GM19023 (cell line): Measurements from ENCODE around the gene FBXO10.
A peak's percentile ranks its signal among the peaks of the same experiment; 100 is the strongest.

Source experiments
- ATAC-seq: cut with Tn5 transposase; IDR thresholded peaks from one replicate; pipeline ENCODE4 v1.9.1; 2021; ENCODE audit warnings: mild to moderate bottlenecking, moderate library complexity; ENCODE audit not compliant: unreplicated experiment

Gene FBXO10

DNA sequence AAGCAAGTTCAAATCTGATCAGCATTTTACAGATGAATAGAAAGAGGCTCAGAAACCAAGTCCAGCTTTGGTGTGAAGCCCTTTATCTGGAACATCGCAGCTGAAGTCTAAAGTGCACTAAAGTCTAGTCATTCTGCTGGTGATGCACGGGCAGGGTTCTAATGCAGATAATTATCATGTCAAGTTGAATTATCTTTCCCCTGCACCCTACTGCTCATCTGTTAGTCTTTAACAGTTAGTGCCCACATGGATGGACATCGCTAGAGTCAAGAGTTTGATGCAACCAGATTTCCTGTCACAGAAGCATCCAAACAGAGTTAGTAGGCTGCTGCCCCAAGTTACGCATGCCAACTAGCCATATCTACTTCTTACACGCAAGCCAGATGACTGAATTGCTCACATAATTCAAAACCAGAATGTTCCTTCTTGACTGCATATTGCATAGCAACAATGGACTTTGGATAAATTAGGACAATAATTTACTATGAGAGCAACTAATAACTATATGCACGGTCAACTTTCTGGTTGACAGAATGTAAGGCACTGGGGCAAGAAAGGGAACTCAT lies 17.8 kb upstream of the FBXO10 start:
- ATAC-seq: no peak

GRCh38 chr9:37592108-37592951 lies 16.1 kb upstream of the FBXO10 start, which contains the start of gene TOMM5:
Gene TOMM5 (minus strand): TSS chr9:37592597. CDS start chr9:37592532, 65 bp downstream.
- ATAC-seq: peak; percentile 88

- no peak for ATAC-seq
Measured at GRCh38 chr9:37587521-37587920, 11.3 kb upstream of the FBXO10 start.

DNA sequence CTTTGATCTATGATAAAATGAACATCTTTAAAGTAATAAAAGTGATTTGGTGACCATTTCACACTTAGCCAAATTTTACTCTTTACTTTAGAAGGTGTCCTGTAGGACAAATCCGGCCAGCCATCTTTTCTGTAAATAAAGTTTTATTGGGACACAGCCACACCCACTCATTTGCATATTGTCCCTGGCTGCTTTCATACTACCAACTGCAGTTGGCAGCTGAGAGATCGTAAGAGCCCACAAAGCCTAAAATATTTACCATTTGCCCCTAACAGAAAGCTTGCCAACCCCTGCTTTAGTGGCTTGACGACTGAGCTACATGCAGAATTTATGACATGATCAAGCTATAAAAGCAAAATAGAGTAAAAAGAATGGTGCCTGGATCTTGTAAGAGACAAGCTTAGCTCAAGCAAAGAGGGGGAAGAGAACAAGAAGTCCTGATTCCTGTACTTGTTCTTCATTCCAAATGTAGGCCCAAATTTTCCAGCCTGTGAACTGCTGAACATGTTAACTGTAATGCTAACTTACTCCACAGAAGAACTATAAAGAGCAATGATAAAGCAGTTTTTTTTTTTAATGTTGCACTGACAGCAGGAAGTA lies 7.4 kb upstream of the FBXO10 start:
- no peak for ATAC-seq

DNA sequence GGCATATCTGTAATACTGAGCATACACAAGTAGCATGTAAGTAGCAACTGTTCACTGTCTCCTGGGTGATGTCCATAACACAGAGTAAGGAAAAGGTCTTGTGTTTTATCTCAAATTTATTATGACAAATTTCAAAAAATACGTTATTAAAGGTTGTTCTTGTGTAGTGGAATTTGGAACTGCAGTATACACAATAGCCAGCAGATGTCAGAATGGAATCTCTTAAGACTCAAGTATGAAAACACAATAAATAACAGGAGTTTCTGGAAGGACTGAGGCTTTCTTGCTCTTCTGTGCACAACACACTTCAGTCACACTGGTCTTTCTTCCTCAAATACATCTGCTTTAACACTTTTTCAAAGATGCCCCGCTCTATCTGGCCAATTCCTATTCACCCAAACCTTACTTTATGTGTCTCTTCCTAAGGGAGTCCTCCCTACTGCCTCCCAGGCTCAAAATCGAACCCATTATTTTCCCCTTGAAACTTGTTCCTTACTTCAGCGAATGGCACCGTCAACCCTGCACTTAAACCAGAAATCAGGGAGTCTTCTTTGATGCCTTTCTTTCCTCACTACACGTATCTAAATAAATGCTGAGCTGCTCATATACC lies 6.5 kb upstream of the FBXO10 start:
- ATAC-seq: no peak

DNA sequence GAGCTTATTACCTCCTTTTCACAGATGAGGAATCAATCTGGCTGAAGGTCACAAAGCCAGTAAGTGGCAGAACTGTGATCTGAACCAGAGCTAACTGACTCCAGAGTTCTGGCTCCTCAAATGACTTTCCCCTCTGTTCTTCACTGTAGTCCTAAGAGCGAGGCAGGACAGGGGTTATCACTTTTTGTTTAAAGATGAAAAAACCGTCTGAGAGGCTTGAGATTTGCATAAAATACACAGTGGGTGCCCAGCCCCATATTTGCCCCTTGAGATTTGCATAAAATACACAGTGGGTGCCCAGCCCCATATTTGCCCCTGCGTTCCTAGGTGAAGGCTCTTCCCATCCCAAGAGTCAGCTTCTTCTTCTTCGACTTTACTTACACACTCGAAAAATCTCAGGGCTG lies 667 bp downstream of the FBXO10 start:
- ATAC-seq: peak; percentile 66

- no peak for ATAC-seq
Measured at GRCh38 chr9:37575001-37575400, 1.2 kb downstream of the FBXO10 start.

DNA sequence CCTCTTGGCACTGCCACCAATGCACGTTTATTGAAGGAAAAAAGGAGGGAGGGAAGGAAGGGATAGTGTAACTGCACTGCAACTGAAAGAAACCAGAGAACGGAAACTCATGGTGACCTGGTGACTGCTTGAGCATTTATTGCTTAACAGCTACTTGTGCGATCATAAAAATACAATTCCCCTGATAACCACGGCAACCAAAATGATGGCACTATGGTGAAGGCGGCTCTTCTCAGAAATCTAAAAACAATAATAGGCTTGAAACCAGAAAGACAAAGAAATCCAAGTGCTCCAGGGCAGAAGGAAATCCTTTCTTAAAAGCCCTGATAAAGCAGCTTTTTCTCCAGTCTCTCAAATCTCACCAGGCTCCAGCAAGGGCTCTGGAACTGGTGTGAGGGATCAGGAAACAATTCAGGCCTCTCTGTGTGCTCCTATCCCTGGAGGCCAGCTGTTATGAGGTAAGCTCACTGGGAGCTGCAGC lies 1.9 kb downstream of the FBXO10 start:
- ATAC-seq: no peak

DNA sequence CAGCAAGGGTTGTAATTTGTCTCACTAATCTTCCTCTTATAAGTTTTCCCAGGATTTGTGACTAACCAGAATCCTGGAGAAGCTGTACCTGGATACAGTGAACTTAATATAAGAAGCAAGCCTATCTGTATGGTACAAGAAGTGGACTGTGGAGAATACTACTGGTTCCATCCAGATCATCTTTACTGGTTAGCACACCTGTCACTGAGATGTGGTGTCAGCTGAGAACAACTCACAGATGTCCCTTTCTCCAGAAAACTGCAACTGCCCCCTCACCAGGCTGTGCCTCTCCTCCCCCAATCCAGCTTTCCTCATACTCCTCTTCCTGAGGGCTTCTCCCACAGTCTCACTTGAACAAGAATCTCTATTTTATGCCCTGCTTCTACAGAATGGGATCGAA lies 4.9 kb downstream of the FBXO10 start:
- ATAC-seq: no peak

GRCh38 chr9:37566716-37567115 lies 9.5 kb downstream of the FBXO10 start:
- ATAC-seq: no peak

GRCh38 chr9:37565661-37566618 lies 10.2 kb downstream of the FBXO10 start:
- peak; percentile 65 for ATAC-seq

- no peak for ATAC-seq
Measured at GRCh38 chr9:37564916-37565315, 11.3 kb downstream of the FBXO10 start.

DNA sequence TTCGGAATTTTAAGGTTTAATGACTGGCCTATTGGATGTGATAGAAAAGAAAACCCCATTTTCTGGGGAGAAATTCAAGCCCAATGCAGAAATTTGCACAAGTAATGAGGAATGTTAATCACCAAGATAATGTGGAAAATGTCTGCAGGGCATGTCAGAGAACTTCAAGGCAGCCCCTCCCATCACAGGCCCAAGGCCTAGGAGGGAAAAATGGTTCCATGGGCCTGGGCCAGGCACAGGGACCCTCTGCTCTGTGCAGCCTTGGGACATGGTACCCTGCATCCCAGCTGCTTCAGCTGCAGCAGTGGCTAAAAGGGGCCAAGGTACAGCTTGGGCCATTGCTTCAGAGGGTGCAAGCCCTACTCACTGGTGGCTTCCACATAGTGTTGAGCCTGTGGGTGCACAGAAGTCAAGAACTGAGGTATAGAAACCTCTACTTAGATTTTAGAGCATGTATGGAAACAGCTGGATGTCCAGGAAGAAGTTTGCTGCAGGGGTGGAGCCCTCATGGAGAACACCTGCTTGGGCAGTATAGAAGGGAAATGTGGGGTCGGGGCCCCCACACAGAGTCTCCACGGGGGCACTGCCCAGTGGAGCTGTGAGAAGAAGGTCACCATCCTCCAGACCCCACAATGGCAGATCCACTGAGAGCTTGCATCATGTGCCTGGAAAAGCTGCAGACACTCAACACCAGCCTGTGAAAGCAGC lies 12.2 kb downstream of the FBXO10 start:
- no peak for ATAC-seq

GRCh38 chr9:37562826-37563225 lies 13.4 kb downstream of the FBXO10 start:
- no peak for ATAC-seq

DNA sequence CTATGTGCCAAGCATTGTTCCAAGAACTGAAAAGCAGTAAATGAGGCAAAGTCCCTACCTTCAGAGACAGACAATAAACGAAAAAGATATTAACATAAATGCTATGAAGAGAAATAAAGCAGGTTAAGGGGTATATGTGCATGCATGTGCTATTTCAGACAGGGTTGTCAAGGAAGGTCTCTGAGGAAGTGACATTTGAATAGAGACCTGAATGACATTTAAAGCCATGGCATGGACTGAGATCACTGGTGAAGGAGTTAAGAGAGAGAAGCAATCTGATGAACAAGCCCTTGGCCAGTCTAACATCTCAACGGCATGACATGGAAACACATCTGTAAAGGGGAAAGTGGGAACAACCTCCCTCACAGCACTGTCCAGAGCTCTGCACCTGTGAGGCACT lies 14.5 kb downstream of the FBXO10 start:
- no peak for ATAC-seq

- no peak for ATAC-seq
Measured at GRCh38 chr9:37559855-37560592, 16.2 kb downstream of the FBXO10 start.

DNA sequence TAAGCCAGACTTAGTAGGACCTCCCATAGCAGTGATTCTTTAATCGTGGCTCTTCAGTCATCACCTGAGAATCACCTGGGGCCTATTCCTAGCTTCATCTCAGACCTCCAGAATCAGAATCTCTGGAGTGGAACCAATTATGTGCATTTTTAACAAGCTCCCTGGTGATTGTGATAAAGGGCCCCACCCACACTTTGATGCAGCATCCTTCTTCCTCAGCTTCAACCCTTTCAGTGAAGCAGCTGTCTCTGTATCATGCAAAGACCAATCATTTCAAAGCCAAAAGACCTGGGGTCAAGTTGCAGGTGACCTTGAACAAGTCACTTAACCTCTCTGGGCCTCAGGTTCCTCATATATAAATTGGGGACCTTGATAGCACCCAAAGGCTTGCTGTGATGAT lies 17.1 kb downstream of the FBXO10 start:
- ATAC-seq: no peak

- ATAC-seq: no peak
Measured at GRCh38 chr9:37555786-37556185, 20.4 kb downstream of the FBXO10 start.

- ATAC-seq: no peak
Measured at GRCh38 chr9:37554318-37554717, 21.9 kb downstream of the FBXO10 start.
